Panc1 (cell line): Measurements from ENCODE around the gene OSBPL10. TPM values are rescaled to one million over a fixed set of nuclear protein-coding genes. Genes with fewer than 3 reads are reported as not detected.

Source experiments
- ATAC-seq: fragments of 200-7000 bp; cut with Tn5 transposase; 2 replicates; pipeline ENCODE4 v1.9.1; 2020; ENCODE audit warnings: mild to moderate bottlenecking, moderate library complexity
- BruUV-seq: library from RNA; stranded (reverse); fragments of 400-500 nt; replicated peaks from 2 replicates; lab custom pipeline; 2021; lab: Mats Ljungman, UMichigan
- CTCF ChIA-PET: fragments of 300-600 bp; sonication (Branson Sonifier 250); formaldehyde crosslinking; loops from one replicate; lab custom pipeline; 2022; ENCODE audit warnings: antibody characterized with exemption; lab: Charles Lee
- POLR2A ChIA-PET: fragments of 300-600 bp; sonication (Branson Sonifier 250); formaldehyde crosslinking; loops from one replicate; lab custom pipeline; 2022; ENCODE audit warnings: antibody characterized with exemption; lab: Charles Lee
- DNase-seq: peaks from one replicate; pipeline ENCODE4 v3.0.0-alpha.2; 2010; ENCODE audit warnings: low read depth, low spot score
- H3K27ac ChIP-seq: 2 replicates; pipeline ENCODE4 v1.5.1; 2011; ENCODE audit warnings: mild to moderate bottlenecking, low read length, inconsistent platforms
- H3K27me3 ChIP-seq: fragments of 200-500 bp; sonication (Bioruptor generic); 2 replicates; pipeline ENCODE4 v1.6.0; 2014; ENCODE audit warnings: low read length, inconsistent platforms; ENCODE audit not compliant: control insufficient read depth, insufficient read depth
- H3K36me3 ChIP-seq: fragments of 200-500 bp; sonication (Bioruptor generic); 2 replicates; pipeline ENCODE4 v1.5.1; 2014; ENCODE audit warnings: inconsistent platforms, mild to moderate bottlenecking, low read length, moderate library complexity; ENCODE audit not compliant: control insufficient read depth, insufficient read depth
- H3K4me1 ChIP-seq: 2 replicates; pipeline ENCODE4 v1.5.1; 2011; ENCODE audit warnings: inconsistent platforms, mild to moderate bottlenecking, low read length, moderate library complexity; ENCODE audit not compliant: control insufficient read depth, insufficient read depth
- H3K4me3 ChIP-seq, 2 experiments: 2 replicates each; pipeline ENCODE4 v1.5.1; 2011 to 2012; ENCODE audit warnings: low read depth in 2 of 2, low read length in 2 of 2, mild to moderate bottlenecking in 2 of 2, inconsistent platforms in 1 of 2, moderate library complexity in 1 of 2
- H3K9me3 ChIP-seq: fragments of 200-500 bp; sonication (Bioruptor generic); 2 replicates; pipeline ENCODE4 v1.5.1; 2014; ENCODE audit warnings: low read depth, mild to moderate bottlenecking, inconsistent platforms, low read length, moderate library complexity; ENCODE audit not compliant: control insufficient read depth, insufficient read depth
- POLR2AphosphoS5 ChIP-seq: IDR thresholded peaks from 2 replicates; pipeline ENCODE4 v1.6.1; 2012; ENCODE audit warnings: mild to moderate bottlenecking, low read depth, low read length, moderate library complexity
- SIN3A ChIP-seq: IDR thresholded peaks from 2 replicates; pipeline ENCODE4 v1.6.1; 2012; ENCODE audit warnings: low read depth, mild to moderate bottlenecking, low read length, moderate library complexity, borderline replicate concordance; ENCODE audit not compliant: insufficient read depth
- TCF7L2 ChIP-seq: IDR thresholded peaks from 2 replicates; pipeline ENCODE4 v1.6.1; 2011; ENCODE audit warnings: mild to moderate bottlenecking, low read depth, low read length, inconsistent platforms
- in situ Hi-C: cut with HindIII; loops from 2 replicates; pipeline ENCODE4 v1.10.0; 2016; ENCODE audit warnings: low sequenced_read_pairs, low pct_unique_long_range_greater_than_20kb
- intact Hi-C: fragments of 100-400 bp; cut with micrococcal nuclease; formaldehyde crosslinking; loops from one replicate; pipeline ENCODE4 v1.10.0; 2022; ENCODE audit not compliant: unreplicated experiment
- total RNA-seq: library from RNA; stranded (reverse); gene quantifications from one replicate; pipeline ENCODE4 v1.2.1, GENCODE V29; 2021; ENCODE audit not compliant: unreplicated experiment
- TF ChIP-seq, protein P1 (sequence below): fragments of 450-650 bp; IDR thresholded peaks from 2 replicates; pipeline ENCODE4 v1.5.1; 2017; ENCODE audit warnings: mild to moderate bottlenecking
- TF ChIP-seq, protein P2 (sequence below), 2 experiments: IDR thresholded peaks; 2 replicates each; pipeline ENCODE4 v1.6.1; 2011 to 2012; ENCODE audit warnings: low read depth in 2 of 2, control low read depth in 1 of 2, low read length in 1 of 2, mild to moderate bottlenecking in 1 of 2, moderate library complexity in 1 of 2; ENCODE audit not compliant: insufficient read depth in 1 of 2

OSBPL10 gene
- total RNA-seq, 1 experiment from 2014 or later = 88.1 TPM

DNA sequence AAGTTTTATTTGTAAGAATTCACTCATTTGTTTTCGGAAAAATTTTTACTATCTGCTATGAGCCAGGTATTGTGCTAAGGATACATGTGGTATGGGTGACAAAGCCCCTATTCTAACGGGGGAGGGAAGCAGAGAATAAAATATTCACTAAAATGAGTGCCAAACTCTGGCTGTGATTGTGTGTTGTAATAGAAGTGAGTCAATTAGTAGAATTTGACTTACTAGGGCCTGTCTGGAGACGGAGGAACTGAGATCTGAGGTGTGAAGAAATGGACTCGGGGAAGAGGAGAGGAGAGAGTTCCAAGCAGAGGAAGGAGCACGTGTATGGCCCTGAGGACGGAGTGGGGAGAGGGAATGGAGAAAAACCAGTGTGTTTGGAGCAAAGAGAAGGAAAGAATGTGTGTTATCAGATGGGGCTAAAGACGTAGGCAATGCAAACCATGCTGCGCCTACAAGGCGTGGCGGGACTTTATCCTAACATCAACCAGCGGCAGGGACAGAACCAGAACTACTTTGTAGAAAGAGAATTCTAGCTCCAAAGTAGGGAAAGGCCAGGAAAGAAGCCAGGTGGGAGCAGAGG lies 89.1 kb downstream of the OSBPL10 start:
- TF ChIP-seq, protein P1, sequence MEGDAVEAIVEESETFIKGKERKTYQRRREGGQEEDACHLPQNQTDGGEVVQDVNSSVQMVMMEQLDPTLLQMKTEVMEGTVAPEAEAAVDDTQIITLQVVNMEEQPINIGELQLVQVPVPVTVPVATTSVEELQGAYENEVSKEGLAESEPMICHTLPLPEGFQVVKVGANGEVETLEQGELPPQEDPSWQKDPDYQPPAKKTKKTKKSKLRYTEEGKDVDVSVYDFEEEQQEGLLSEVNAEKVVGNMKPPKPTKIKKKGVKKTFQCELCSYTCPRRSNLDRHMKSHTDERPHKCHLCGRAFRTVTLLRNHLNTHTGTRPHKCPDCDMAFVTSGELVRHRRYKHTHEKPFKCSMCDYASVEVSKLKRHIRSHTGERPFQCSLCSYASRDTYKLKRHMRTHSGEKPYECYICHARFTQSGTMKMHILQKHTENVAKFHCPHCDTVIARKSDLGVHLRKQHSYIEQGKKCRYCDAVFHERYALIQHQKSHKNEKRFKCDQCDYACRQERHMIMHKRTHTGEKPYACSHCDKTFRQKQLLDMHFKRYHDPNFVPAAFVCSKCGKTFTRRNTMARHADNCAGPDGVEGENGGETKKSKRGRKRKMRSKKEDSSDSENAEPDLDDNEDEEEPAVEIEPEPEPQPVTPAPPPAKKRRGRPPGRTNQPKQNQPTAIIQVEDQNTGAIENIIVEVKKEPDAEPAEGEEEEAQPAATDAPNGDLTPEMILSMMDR = no peak
- TF ChIP-seq POLR2AphosphoS5 = no peak
- ATAC-seq (no peak), DNase-seq (no peak)
- Histone ChIP-seq H3K4me3 (no peak overlapping the region), H3K36me3 (no peaks in the 10 kb centered on the region), H3K9me3 (no peaks in the 10 kb centered on the region), H3K27ac (no peak overlapping the region), H3K27me3 (no peaks in the 10 kb centered on the region), H3K4me1 (peaks cover 7% of the 10 kb centered on the region; the same call in 1 of the 2 replicates)
- in situ Hi-C loops = no loop called here
- ChIA-PET CTCF (no interaction called here), POLR2A (no interaction called here)
- intact Hi-C loops = no loop called here
- no TSS peak for BruUV-seq

DNA sequence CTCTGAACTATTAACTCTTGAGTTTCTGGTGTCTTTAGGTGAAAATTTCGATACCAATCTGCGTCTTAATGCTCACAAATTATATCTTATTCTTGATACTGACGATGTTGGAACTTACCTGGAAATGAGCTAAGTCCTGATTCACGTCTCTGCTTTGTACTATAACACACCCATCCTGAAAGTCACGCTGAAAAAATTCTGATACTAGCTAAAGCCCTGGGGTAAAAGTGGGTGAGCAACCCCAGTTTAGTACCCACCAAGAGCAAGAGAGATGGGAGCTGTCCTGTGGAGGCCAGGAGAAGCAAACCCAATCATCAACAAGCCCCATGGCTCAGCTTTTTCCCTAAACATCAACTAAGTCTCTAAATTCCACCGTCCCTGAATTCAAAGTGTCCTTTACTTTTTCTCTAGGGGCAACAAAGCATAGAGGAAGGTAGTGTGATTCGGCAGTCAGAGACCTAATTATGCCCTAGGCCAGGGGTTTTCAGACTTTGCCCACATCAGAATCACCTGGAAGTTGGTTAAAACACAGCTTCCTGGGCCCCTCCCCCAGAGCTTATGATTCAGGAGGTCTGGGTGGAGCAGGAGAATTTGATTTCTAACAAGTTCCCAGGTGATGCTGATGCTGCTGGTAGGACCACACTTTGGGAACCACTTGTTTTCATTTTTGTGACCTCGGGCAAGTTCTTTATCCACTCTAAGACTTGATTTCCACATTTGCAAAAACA lies 90.2 kb downstream of the OSBPL10 start:
- BruUV-seq = no TSS peak
- Histone ChIP-seq H3K4me1 (peaks cover 5% of the 10 kb centered on the region; the same call in 1 of the 2 replicates), H3K36me3 (no peaks in the 10 kb centered on the region), H3K27ac (0 out of 2 replicates have a peak overlapping the region, but pooled peaks have one; percentile 15), H3K27me3 (no peaks in the 10 kb centered on the region), H3K4me3 (no peak overlapping the region), H3K9me3 (no peaks in the 10 kb centered on the region)
- ChIA-PET POLR2A (interaction anchor here (1.3 kb wide), 1 partner anchor 9 kb away, joined by 3 read pairs; no protein-coding TSS in a partner anchor), CTCF (no interaction called here)
- TF ChIP-seq, protein P1 = no peak
- TF ChIP-seq, protein P2, sequence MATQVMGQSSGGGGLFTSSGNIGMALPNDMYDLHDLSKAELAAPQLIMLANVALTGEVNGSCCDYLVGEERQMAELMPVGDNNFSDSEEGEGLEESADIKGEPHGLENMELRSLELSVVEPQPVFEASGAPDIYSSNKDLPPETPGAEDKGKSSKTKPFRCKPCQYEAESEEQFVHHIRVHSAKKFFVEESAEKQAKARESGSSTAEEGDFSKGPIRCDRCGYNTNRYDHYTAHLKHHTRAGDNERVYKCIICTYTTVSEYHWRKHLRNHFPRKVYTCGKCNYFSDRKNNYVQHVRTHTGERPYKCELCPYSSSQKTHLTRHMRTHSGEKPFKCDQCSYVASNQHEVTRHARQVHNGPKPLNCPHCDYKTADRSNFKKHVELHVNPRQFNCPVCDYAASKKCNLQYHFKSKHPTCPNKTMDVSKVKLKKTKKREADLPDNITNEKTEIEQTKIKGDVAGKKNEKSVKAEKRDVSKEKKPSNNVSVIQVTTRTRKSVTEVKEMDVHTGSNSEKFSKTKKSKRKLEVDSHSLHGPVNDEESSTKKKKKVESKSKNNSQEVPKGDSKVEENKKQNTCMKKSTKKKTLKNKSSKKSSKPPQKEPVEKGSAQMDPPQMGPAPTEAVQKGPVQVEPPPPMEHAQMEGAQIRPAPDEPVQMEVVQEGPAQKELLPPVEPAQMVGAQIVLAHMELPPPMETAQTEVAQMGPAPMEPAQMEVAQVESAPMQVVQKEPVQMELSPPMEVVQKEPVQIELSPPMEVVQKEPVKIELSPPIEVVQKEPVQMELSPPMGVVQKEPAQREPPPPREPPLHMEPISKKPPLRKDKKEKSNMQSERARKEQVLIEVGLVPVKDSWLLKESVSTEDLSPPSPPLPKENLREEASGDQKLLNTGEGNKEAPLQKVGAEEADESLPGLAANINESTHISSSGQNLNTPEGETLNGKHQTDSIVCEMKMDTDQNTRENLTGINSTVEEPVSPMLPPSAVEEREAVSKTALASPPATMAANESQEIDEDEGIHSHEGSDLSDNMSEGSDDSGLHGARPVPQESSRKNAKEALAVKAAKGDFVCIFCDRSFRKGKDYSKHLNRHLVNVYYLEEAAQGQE (IDR thresholded peaks at IDR 0.05; ENCODE audit: insufficient read depth in 1 of 2, low read depth in 2 of 2, low read length in 1 of 2) = no peak
- TF ChIP-seq TCF7L2 (no peak), SIN3A (no peak), POLR2AphosphoS5 (no peak)
- intact Hi-C loops = no loop called here
- DNase-seq (no peak), ATAC-seq (no peak)
- in situ Hi-C loops = no loop called here
